ENCODE data around the gene ALOX15.
A peak's percentile ranks its signal among the peaks of the same experiment; 100 is the strongest.
"Not testable (repeated sequence)": the region's sequence is repeated elsewhere in the genome, so short reads cannot be mapped to it uniquely, and the experiment has no call there.

The ALOX15 gene

GRCh38 chr17:4657678-4658077, 16.2 kb upstream of the ALOX15 start:
- DNase-seq (ENCODE audit: low read depth): no peak
- no peak overlapping the region for H3K4me3 ChIP-seq (ENCODE audit: control insufficient read depth, low read depth, low read length)
- TF ChIP-seq CTCF (conservative IDR thresholded peaks at IDR 0.05; ENCODE audit: control insufficient read depth, insufficient read depth, low read depth, low read length): no peak

GRCh38 chr17:4655933-4656332, 14.5 kb upstream of the ALOX15 start:
- DNase-seq (ENCODE audit: low read depth); H3K4me3 ChIP-seq (ENCODE audit: control insufficient read depth, low read depth, low read length): not testable (repeated sequence)

GRCh38 chr17:4652997-4653396, 11.5 kb upstream of the ALOX15 start:
- no peak for TF ChIP-seq CTCF (conservative IDR thresholded peaks at IDR 0.05; ENCODE audit: control insufficient read depth, insufficient read depth, low read depth, low read length)
- no peak for DNase-seq (ENCODE audit: low read depth)

GRCh38 chr17:4648741-4649140, 7.3 kb upstream of the ALOX15 start:
- no peak for DNase-seq (ENCODE audit: low read depth)
- TF ChIP-seq CTCF (conservative IDR thresholded peaks at IDR 0.05; ENCODE audit: control insufficient read depth, insufficient read depth, low read depth, low read length): no peak
- H3K4me3 ChIP-seq (ENCODE audit: control insufficient read depth, low read depth, low read length): no peak overlapping the region

More at GRCh38 chr17:4652997-4653396, 11.5 kb upstream of the ALOX15 start:
- no peak overlapping the region for H3K4me3 ChIP-seq (ENCODE audit: control insufficient read depth, low read depth, low read length)

- no peak for DNase-seq (ENCODE audit: low read depth)
- no peak overlapping the region for H3K4me3 ChIP-seq (ENCODE audit: control insufficient read depth, low read depth, low read length)
- TF ChIP-seq CTCF (conservative IDR thresholded peaks at IDR 0.05; ENCODE audit: control insufficient read depth, insufficient read depth, low read depth, low read length): no peak
Observed at GRCh38 chr17:4645642-4646041, 4.2 kb upstream of the ALOX15 start.

GRCh38 chr17:4643676-4644075, 2.2 kb upstream of the ALOX15 start:
- no peak overlapping the region for H3K4me3 ChIP-seq (ENCODE audit: control insufficient read depth, low read depth, low read length)
- no peak for DNase-seq (ENCODE audit: low read depth)
- TF ChIP-seq CTCF (conservative IDR thresholded peaks at IDR 0.05; ENCODE audit: control insufficient read depth, insufficient read depth, low read depth, low read length): no peak

- no peak overlapping the region for H3K4me3 ChIP-seq (ENCODE audit: control insufficient read depth, low read depth, low read length)
- no peak for TF ChIP-seq CTCF (conservative IDR thresholded peaks at IDR 0.05; ENCODE audit: control insufficient read depth, insufficient read depth, low read depth, low read length)
- no peak for DNase-seq (ENCODE audit: low read depth)
Observed at GRCh38 chr17:4642286-4642685, 808 bp upstream of the ALOX15 start.

- not testable (repeated sequence) for H3K4me3 ChIP-seq (ENCODE audit: control insufficient read depth, low read depth, low read length)
Observed at GRCh38 chr17:4640569-4641188, 799 bp downstream of the ALOX15 start.

GRCh38 chr17:4639301-4640059, 2.0 kb downstream of the ALOX15 start:
- peak; percentile 10 for DNase-seq (ENCODE audit: low read depth)
- H3K4me3 ChIP-seq (ENCODE audit: control insufficient read depth, low read depth, low read length): not testable (repeated sequence)

More at GRCh38 chr17:4640569-4641188, 799 bp downstream of the ALOX15 start:
- DNase-seq (ENCODE audit: low read depth): not testable (repeated sequence)

- not testable (repeated sequence) for H3K4me3 ChIP-seq (ENCODE audit: control insufficient read depth, low read depth, low read length)
Observed at GRCh38 chr17:4638766-4639165, 2.7 kb downstream of the ALOX15 start.

More at GRCh38 chr17:4638766-4639165, 2.7 kb downstream of the ALOX15 start:
- DNase-seq (ENCODE audit: low read depth): not testable (repeated sequence)

Measured in fibroblast of mammary gland (primary cell).